Large intestine (tissue), 3 donors: Measurements from ENCODE around the gene SMURF1. TPM values are rescaled to one million over a fixed set of nuclear protein-coding genes. Genes with fewer than 3 reads are reported as not detected.

Experiments used
- DNase-seq, 2 donors: peaks; one replicate each; pipeline versions ENCODE4 v3.0.0 to v3.0.0-alpha.2; 2013
- H3K27ac ChIP-seq: one replicate; pipeline ENCODE4 v1.5.1; 2013; ENCODE audit warnings: low read length
- H3K27me3 ChIP-seq: 2 replicates; pipeline ENCODE4 v1.6.1; 2013; ENCODE audit warnings: low read length; ENCODE audit not compliant: control insufficient read depth, insufficient read depth
- H3K36me3 ChIP-seq: 2 replicates; pipeline ENCODE4 v1.6.1; 2013; ENCODE audit warnings: low read length; ENCODE audit not compliant: control insufficient read depth, insufficient read depth
- H3K4me1 ChIP-seq: one replicate; pipeline ENCODE4 v1.6.1; 2013; ENCODE audit warnings: low read length; ENCODE audit not compliant: control insufficient read depth, insufficient read depth
- H3K4me3 ChIP-seq: one replicate; pipeline ENCODE4 v1.5.1; 2013; ENCODE audit warnings: low read length
- H3K9me3 ChIP-seq: one replicate; pipeline ENCODE4 v1.6.1; 2013; ENCODE audit warnings: mild to moderate bottlenecking, low read depth, low read length, moderate library complexity; ENCODE audit not compliant: control insufficient read depth
- WGBS: methylation state at CpG from one replicate; pipeline ENCODE4 v1.1.5; 2013; ENCODE audit warnings: low lambda C conversion rate; ENCODE audit not compliant: insufficient coverage; 5-methylcytosine and 5-hydroxymethylcytosine counted together
- polyA plus RNA-seq: library from polyadenylated mRNA; unstranded; fragments of 120-200 nt; gene quantifications from one replicate; pipeline ENCODE4 v1.2.1, GENCODE V29; 2013

Gene SMURF1
- polyA plus RNA-seq, 1 donor: 14.5 TPM

DNA sequence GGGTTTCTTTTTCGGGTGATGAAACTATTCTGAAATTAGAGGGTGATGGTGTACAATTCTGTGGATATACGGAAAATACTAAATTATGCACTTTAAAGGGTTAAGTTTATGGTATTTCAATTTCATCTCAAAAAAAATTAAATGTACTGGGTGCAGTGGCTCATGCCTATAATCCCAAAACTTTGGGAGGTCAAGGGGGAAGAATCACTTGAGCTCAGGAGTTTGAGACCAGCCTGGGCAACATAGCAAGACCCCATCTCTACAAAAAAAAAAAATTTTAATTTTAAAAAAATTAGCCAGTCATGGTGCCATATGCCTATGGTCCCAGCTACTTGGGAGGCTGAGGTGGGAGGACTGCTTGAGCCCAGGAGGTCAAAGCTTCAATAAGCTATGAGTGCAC, 57.0 kb downstream of the SMURF1 start:
- no peaks in the 10 kb centered on the region for H3K4me1 ChIP-seq
- H3K27ac ChIP-seq: no peak overlapping the region
- no peaks in the 10 kb centered on the region for H3K27me3 ChIP-seq
- no peaks in the 10 kb centered on the region for H3K36me3 ChIP-seq
- DNase-seq: no peak
- H3K9me3 ChIP-seq: peaks cover 4% of the 10 kb centered on the region
- WGBS: no CpG with 5 or more reads among the region's 2 CpGs
- H3K4me3 ChIP-seq: no peak overlapping the region

DNA sequence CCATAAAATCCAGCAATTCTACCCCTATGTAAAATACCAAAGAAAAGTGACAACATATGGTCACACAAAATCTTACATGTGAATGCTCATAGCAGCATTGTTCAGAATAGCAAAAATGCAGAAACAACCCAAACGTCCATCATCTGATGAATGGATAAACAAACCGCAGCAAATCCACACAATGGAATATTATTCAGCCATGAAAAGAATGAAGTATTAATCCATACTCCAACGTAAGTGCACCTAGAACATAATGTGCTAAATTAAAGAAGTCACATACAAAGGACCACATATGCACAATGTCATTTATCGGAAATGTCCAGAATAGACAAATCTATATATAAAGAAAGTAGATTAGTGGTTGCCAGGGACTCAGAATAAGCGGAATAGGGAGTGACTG, 57.4 kb downstream of the SMURF1 start:
- H3K4me3 ChIP-seq: no peak overlapping the region
- no peaks in the 10 kb centered on the region for H3K4me1 ChIP-seq
- DNase-seq: no peak
- H3K27me3 ChIP-seq: no peaks in the 10 kb centered on the region
- peaks cover 4% of the 10 kb centered on the region for H3K9me3 ChIP-seq
- H3K27ac ChIP-seq: no peak overlapping the region
- 100% methylated on average over 3 of the region's 5 CpGs for WGBS
- no peaks in the 10 kb centered on the region for H3K36me3 ChIP-seq

DNA sequence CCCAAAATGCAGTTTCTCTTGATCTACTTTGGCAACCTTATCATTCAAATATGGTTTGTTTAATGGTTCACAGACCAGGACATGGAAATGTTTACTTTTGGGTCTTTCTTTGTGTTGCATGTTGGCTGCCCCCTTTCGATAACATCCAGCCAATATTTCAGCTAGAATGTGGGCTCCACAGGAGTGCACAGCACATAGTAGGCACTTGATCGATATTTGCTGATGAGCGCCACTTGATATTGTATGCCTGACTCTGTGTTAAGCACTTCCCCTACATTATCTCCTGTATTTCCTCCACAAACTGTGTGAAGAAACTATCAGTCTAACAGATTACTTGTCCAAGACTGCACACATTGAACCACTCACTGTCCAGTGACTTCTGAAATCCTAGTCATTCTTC, 60.2 kb downstream of the SMURF1 start:
- WGBS: no CpG with 5 or more reads among the region's 3 CpGs
- no peak for DNase-seq
- H3K27ac ChIP-seq: no peak overlapping the region
- H3K9me3 ChIP-seq: peaks cover 4% of the 10 kb centered on the region
- H3K4me3 ChIP-seq: no peak overlapping the region
- H3K4me1 ChIP-seq: no peaks in the 10 kb centered on the region
- no peaks in the 10 kb centered on the region for H3K36me3 ChIP-seq
- H3K27me3 ChIP-seq: no peaks in the 10 kb centered on the region

DNA sequence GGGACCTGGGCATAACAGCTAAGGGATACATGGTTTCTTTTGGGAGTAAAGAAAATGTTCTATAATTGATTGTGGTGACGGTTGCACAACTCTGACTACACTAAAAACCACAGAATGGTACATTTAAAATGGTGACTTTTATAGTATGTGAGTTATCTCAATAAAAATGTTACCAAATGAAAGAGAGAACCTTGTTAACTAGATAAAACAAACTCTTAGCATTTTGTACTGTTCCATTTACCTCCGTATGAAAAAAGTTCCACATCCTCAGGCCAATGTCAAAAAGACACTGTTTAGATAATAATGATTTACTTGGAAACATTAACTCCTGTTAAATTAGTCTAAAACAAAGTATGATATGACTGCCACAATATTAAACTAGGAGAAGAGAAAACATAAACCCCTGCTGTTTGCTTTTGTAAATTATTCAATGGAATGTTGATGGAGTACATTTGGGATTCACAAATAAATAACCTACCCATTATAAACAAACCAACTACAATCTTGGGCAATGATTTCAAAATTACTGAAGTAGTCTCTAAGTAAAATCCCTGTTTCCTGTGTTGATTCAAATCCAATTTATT, 60.7 kb downstream of the SMURF1 start:
- Histone ChIP-seq H3K9me3 (peaks cover 4% of the 10 kb centered on the region), H3K4me3 (no peak overlapping the region), H3K4me1 (no peaks in the 10 kb centered on the region), H3K27me3 (no peaks in the 10 kb centered on the region), H3K36me3 (no peaks in the 10 kb centered on the region), H3K27ac (no peak overlapping the region)
- 65% methylated on average over 2 of the region's 2 CpGs for WGBS
- no peak for DNase-seq

DNA sequence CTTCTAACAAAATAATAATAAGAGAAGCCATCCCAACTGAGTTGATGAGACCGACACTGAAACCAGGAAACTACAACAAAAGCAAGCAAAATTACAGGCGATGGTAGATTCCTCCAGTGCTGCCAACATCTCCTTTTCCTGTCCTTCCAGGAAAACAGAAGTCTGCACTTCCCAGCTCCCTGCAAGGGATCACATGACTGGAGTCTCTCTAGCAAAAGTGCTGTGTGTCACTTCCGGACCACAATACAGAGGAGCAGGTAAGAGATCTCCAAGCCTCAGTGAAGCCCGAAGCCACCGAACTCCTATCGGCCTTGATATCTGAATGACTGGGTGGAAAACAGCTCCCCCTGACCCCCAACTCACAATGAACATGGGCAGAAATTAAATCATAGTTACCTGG, 63.2 kb downstream of the SMURF1 start:
- Histone ChIP-seq H3K9me3 (no peaks in the 10 kb centered on the region), H3K27ac (no peak overlapping the region), H3K4me3 (no peak overlapping the region), H3K36me3 (no peaks in the 10 kb centered on the region), H3K4me1 (no peaks in the 10 kb centered on the region), H3K27me3 (no peaks in the 10 kb centered on the region)
- WGBS: 80% methylated on average over 1 of the region's 6 CpGs
- DNase-seq: no peak

DNA sequence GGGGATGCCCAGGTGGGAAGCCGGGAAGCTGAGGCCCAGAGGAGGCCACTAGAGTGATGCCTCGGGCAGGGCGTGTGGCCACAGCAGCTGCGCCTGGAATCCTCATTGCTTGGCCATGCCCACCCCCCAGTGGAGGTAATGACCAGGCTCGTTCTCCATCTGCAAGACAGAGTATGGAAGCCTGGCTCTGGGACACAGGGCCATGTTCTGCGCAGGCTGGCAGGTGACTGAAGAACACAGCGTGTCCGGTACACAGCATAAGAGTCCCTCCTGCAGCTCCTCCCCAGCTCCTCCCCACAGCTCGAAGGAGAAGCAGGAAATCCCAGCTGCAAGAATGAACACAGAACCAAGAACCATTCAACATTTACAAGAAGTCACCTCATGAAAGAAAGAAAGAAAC, 64.8 kb downstream of the SMURF1 start:
- Histone ChIP-seq H3K27ac (no peak overlapping the region), H3K27me3 (no peaks in the 10 kb centered on the region), H3K36me3 (no peaks in the 10 kb centered on the region), H3K4me1 (no peaks in the 10 kb centered on the region), H3K4me3 (no peak overlapping the region), H3K9me3 (no peaks in the 10 kb centered on the region)
- DNase-seq: no peak
- no CpG with 5 or more reads among the region's 9 CpGs for WGBS

DNA sequence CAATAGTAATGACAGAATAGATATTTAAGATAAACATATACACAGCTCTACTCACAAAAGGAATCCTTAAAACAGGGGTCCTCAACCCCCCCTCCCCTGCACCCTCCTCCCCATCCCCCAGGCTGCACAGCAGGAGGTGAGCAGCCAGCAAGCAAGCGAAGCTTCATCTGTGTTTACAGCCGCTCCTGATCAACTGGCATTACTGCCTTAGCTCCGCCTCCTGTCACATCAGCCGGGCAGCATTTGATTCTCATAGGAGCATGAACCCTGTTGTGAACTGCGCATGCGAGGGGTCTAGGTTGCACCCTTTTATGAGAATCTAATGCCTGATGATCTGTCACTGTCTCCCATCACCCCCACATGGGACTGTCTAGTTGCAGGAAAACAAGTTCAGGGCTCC, 65.5 kb downstream of the SMURF1 start:
- no peaks in the 10 kb centered on the region for H3K27me3 ChIP-seq
- DNase-seq: no peak
- no peak overlapping the region for H3K4me3 ChIP-seq
- H3K27ac ChIP-seq: no peak overlapping the region
- no peaks in the 10 kb centered on the region for H3K4me1 ChIP-seq
- no peaks in the 10 kb centered on the region for H3K9me3 ChIP-seq
- no peaks in the 10 kb centered on the region for H3K36me3 ChIP-seq
- no CpG with 5 or more reads among the region's 6 CpGs for WGBS

DNA sequence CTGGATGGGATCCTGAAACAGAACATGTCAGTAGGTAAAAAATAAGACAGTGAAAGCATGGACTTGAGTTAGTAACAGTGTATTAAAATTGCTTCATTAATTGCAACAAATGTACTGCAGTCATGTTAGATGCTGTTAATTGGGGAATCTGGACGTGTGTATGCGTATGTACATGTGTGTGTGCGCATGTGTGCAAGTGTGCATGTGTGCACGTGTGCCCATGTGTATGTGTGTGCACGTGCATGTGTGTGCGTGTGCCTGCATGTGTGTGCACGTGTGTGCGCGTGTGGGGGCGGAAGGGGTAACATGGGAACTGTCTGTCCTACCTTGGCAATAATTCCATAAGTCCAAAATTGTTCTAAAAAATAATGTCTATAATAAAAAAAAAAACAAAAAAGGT, 67.3 kb downstream of the SMURF1 start:
- no peak for DNase-seq
- WGBS: 100% methylated on average over 3 of the region's 10 CpGs
- Histone ChIP-seq H3K9me3 (no peaks in the 10 kb centered on the region), H3K27ac (no peak overlapping the region), H3K27me3 (no peaks in the 10 kb centered on the region), H3K4me3 (no peak overlapping the region), H3K4me1 (no peaks in the 10 kb centered on the region), H3K36me3 (no peaks in the 10 kb centered on the region)

DNA sequence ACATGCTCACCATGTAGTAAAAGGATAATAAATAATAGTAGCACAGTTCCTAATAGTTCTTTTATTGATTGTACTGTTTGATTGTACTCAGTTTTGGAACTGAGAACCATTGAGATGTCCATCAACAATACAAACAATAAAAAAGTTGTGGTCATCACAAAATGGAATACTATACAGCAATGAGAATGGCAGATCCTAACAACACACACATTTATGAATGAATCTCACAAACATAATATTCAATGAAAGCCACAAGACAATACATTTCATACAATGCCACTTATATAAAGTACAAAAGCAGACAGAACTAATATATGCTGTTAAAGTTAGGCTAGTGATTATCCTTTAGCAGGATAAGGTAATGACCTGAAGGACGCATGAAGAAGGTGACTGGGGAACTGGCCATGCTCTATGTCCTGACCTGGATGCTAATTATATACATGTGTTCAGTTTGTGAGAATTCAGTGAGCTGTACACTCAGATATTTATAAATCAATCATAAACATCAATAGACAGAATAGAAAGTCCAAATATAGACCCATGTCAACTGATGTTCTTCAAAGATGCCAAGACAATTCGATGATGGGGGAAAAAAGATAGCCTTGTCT, 70.0 kb downstream of the SMURF1 start:
- Histone ChIP-seq H3K27me3 (no peaks in the 10 kb centered on the region), H3K36me3 (no peaks in the 10 kb centered on the region), H3K4me3 (no peak overlapping the region), H3K27ac (no peak overlapping the region), H3K9me3 (no peaks in the 10 kb centered on the region), H3K4me1 (no peaks in the 10 kb centered on the region)
- DNase-seq: no peak
- 100% methylated on average over 1 of the region's 2 CpGs for WGBS

DNA sequence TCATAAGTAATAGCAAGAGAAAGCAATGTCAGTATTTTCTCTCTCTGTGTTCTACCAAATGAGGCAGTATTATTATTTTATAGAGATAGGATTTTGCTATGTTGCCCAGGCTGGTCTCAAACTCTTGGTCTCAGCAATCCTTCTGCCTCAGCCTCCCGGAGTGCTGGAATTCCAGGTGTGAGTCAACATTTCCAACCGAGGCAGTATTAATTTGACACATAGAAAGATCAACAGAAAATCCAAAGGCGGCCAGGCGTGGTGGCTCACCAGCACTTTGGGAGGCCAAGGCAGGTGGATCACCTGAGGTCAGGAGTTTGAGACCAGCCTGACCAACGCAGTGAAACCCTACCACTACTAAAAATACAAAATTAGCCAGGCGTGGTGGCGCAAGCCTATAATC, 71.8 kb downstream of the SMURF1 start:
- no peak overlapping the region for H3K27ac ChIP-seq
- no CpG with 5 or more reads among the region's 7 CpGs for WGBS
- H3K4me3 ChIP-seq: no peak overlapping the region
- no peaks in the 10 kb centered on the region for H3K9me3 ChIP-seq
- DNase-seq: no peak
- no peaks in the 10 kb centered on the region for H3K36me3 ChIP-seq
- no peaks in the 10 kb centered on the region for H3K4me1 ChIP-seq
- H3K27me3 ChIP-seq: no peaks in the 10 kb centered on the region

DNA sequence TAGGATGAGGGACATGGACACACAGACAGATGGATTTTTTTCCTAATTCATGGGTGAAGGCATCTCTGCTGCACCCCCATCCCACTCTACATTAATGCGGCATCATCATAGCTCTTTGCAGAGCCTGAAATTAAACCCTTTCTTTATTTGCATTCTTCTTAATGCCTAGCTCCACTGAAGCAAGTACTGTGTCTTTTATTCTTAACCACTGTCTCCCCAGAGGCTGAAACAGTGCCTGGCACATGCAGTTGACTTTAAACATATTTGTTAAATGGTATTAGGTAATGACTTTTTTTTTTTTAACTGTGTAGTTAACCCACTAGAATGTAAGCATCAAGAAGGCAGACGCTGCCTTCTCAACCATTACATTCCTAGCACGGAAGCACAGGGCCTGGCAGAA, 73.5 kb downstream of the SMURF1 start:
- 100% methylated on average over 1 of the region's 3 CpGs for WGBS
- H3K4me3 ChIP-seq: no peak overlapping the region
- no peaks in the 10 kb centered on the region for H3K4me1 ChIP-seq
- no peak overlapping the region for H3K27ac ChIP-seq
- DNase-seq: no peak
- H3K27me3 ChIP-seq: no peaks in the 10 kb centered on the region
- H3K9me3 ChIP-seq: no peaks in the 10 kb centered on the region
- H3K36me3 ChIP-seq: no peaks in the 10 kb centered on the region
